OCI-LY1 (cell line): Measurements from ENCODE around the gene AKT1.
A peak's percentile ranks its signal among the peaks of the same experiment; 100 is the strongest.

Experiments
- H2AFZ ChIP-seq: fragments of 200-600 bp; sonication (generic), shearing (Covaris generic); 2 replicates; pipeline ENCODE4 v1.6.0; 2014; ENCODE audit warnings: antibody characterized with exemption, mild to moderate bottlenecking, low read length
- H3F3A ChIP-seq: fragments of 200-600 bp; sonication (generic), shearing (Covaris generic); 2 replicates; pipeline ENCODE4 v1.6.0; 2014; ENCODE audit warnings: mild to moderate bottlenecking, antibody characterized with exemption, low read length, moderate library complexity; ENCODE audit not compliant: insufficient read depth
- H3K27ac ChIP-seq: fragments of 200-600 bp; sonication (generic); 2 replicates; pipeline ENCODE4 v1.5.1; 2014; ENCODE audit warnings: low read length, mixed run types, mild to moderate bottlenecking, low read depth; ENCODE audit not compliant: poor library complexity, severe bottlenecking
- H3K27me3 ChIP-seq: fragments of 200-600 bp; sonication (generic); 2 replicates; pipeline ENCODE4 v1.6.0; 2014; ENCODE audit warnings: antibody characterized with exemption, mild to moderate bottlenecking, low read length, moderate library complexity; ENCODE audit not compliant: insufficient read depth
- H3K36me3 ChIP-seq: fragments of 200-600 bp; sonication (generic); 2 replicates; pipeline ENCODE4 v1.6.1; 2014; ENCODE audit warnings: mild to moderate bottlenecking, antibody characterized with exemption, low read length, moderate library complexity, mixed read lengths; ENCODE audit not compliant: insufficient read depth
- H3K4me1 ChIP-seq: fragments of 200-600 bp; sonication (generic); 2 replicates; pipeline ENCODE4 v1.5.1; 2014; ENCODE audit warnings: mild to moderate bottlenecking, low read length, moderate library complexity; ENCODE audit not compliant: insufficient read depth, severe bottlenecking
- H3K4me2 ChIP-seq: fragments of 200-600 bp; sonication (generic), shearing (Covaris generic); 2 replicates; pipeline ENCODE4 v1.6.1; 2014; ENCODE audit warnings: low read length
- H3K4me3 ChIP-seq: fragments of 200-600 bp; sonication (generic); 2 replicates; pipeline ENCODE4 v1.5.1; 2014; ENCODE audit warnings: low read length, low read depth, mild to moderate bottlenecking, mixed read lengths; ENCODE audit not compliant: poor library complexity, severe bottlenecking
- H3K79me2 ChIP-seq: fragments of 200-600 bp; shearing (Covaris generic); 2 replicates; pipeline ENCODE4 v1.6.1; 2016; ENCODE audit warnings: mixed run types, low read length, mixed read lengths; ENCODE audit not compliant: insufficient read depth
- H3K9ac ChIP-seq: fragments of 200-600 bp; sonication (generic), shearing (Covaris generic); 2 replicates; pipeline ENCODE4 v1.6.1; 2014; ENCODE audit warnings: mild to moderate bottlenecking, low read length, mixed read lengths
- H3K9me2 ChIP-seq: fragments of 200-600 bp; sonication (generic), shearing (Covaris generic); 2 replicates; pipeline ENCODE4 v1.6.1; 2014; ENCODE audit warnings: low read depth, mild to moderate bottlenecking, low read length, mixed read lengths
- H3K9me3 ChIP-seq: fragments of 200-600 bp; shearing (Covaris generic); 2 replicates; pipeline ENCODE4 v1.6.1; 2014; ENCODE audit warnings: low read length, mixed read lengths
- H4K20me1 ChIP-seq: fragments of 200-600 bp; sonication (generic), shearing (Covaris generic); 2 replicates; pipeline ENCODE4 v1.6.0; 2016; ENCODE audit warnings: mild to moderate bottlenecking, low read length; ENCODE audit not compliant: insufficient read depth
- EZH2 ChIP-seq: fragments of 200-600 bp; sonication (generic), shearing (Covaris generic); IDR thresholded peaks from 2 replicates; pipeline ENCODE4 v1.8.0; 2017; ENCODE audit warnings: borderline replicate concordance, mixed run types, mild to moderate bottlenecking, antibody characterized with exemption, low read length, moderate library complexity, mixed read lengths
- TF ChIP-seq, protein P1 (sequence below): fragments of 200-600 bp; sonication (generic), shearing (Covaris generic); IDR thresholded peaks from 2 replicates; pipeline ENCODE4 v1.5.1; 2017; ENCODE audit warnings: mild to moderate bottlenecking, antibody characterized with exemption, low read length, moderate library complexity, mixed read lengths

Gene AKT1

DNA sequence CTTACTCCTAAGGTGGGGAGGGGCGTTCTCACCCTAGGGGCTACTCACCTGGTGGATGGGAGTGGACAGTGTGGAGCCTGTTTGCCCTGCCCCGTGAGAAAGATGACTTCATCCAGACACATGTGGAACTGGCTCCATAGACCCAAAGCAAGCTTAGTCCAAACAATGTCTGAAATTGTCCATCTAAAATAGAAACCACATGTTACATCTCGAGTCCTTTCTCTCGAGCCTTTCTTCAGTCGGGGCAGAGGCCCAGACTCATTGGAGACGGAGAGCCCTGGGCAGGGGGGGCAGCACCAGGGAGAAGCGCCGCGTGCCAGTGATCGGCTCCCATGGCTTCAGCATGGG lies 38.3 kb downstream of the AKT1 start:
- H3K4me2 ChIP-seq, result no peak overlapping the region; the same call in 1 of the 2 replicates
- no peaks in the 10 kb centered on the region for H3K27me3 ChIP-seq
- H3K4me3 ChIP-seq, result no peak overlapping the region
- H3K9ac ChIP-seq, result no peak overlapping the region
- peak overlapping the region; percentile 67 for H3K27ac ChIP-seq
- H3K9me3 ChIP-seq, result no peaks in the 10 kb centered on the region
- no peaks in the 10 kb centered on the region for H3K9me2 ChIP-seq
- H3K4me1 ChIP-seq, result peaks cover 42% of the 10 kb centered on the region
- H3F3A ChIP-seq, result no peaks in the 10 kb centered on the region
- TF ChIP-seq, protein P1, sequence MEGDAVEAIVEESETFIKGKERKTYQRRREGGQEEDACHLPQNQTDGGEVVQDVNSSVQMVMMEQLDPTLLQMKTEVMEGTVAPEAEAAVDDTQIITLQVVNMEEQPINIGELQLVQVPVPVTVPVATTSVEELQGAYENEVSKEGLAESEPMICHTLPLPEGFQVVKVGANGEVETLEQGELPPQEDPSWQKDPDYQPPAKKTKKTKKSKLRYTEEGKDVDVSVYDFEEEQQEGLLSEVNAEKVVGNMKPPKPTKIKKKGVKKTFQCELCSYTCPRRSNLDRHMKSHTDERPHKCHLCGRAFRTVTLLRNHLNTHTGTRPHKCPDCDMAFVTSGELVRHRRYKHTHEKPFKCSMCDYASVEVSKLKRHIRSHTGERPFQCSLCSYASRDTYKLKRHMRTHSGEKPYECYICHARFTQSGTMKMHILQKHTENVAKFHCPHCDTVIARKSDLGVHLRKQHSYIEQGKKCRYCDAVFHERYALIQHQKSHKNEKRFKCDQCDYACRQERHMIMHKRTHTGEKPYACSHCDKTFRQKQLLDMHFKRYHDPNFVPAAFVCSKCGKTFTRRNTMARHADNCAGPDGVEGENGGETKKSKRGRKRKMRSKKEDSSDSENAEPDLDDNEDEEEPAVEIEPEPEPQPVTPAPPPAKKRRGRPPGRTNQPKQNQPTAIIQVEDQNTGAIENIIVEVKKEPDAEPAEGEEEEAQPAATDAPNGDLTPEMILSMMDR, result no peak
- H3K36me3 ChIP-seq, result peaks cover 68% of the 10 kb centered on the region
- no peaks in the 10 kb centered on the region for H4K20me1 ChIP-seq
- peaks cover 21% of the 10 kb centered on the region for H3K79me2 ChIP-seq
- no peak overlapping the region for H2AFZ ChIP-seq

DNA sequence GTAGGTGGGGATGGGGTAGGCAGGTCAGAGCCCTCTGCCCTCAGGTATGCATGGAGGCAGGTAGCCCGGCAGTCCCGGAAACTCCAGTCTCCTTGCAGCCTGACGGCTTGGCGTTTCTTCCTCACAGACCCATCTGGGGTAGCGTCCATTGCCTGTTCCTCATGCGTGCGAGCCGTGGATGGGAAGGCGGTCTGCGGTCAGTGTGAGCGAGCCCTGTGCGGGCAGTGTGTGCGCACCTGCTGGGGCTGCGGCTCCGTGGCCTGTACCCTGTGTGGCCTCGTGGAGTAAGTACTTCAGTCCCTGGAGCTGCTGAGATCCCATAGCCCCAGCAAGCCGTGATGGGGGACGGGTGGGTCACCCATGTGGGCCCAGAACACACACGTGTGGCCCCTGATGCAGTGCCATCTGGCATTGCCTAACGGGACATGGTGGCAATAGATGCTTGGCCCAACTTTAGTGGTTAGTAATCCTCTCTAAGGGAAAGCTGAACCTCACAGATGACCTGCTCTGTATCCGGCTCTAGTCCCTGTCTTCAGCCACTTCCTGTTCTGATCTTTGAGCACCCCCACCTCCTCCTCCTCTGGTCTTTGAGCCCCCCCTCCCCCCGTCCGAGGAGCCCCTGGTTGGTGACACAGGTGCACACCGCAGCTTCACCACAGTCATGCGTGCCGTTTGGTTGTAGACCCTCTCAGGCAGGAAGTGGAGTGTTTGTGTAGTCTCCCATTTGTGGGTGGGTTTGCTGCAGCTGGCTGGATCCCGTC lies 38.9 kb downstream of the AKT1 start:
- H3K9me3 ChIP-seq, result no peaks in the 10 kb centered on the region
- H3K79me2 ChIP-seq, result peaks cover 21% of the 10 kb centered on the region
- H3K27me3 ChIP-seq, result no peaks in the 10 kb centered on the region
- no peaks in the 10 kb centered on the region for H3F3A ChIP-seq
- peak overlapping the region; percentile 96; the same call in 1 of the 2 replicates for H3K9ac ChIP-seq
- peak overlapping the region; percentile 76; the same call in 1 of the 2 replicates for H3K4me2 ChIP-seq
- no peak for TF ChIP-seq EZH2
- TF ChIP-seq, protein P1, result no peak
- peaks cover 63% of the 10 kb centered on the region for H3K36me3 ChIP-seq
- no peaks in the 10 kb centered on the region for H4K20me1 ChIP-seq
- H3K4me1 ChIP-seq, result peaks cover 46% of the 10 kb centered on the region
- peak overlapping the region; percentile 67 for H3K27ac ChIP-seq
- peak overlapping the region; percentile 30 for H3K4me3 ChIP-seq
- no peak overlapping the region for H2AFZ ChIP-seq
- H3K9me2 ChIP-seq, result no peaks in the 10 kb centered on the region

DNA sequence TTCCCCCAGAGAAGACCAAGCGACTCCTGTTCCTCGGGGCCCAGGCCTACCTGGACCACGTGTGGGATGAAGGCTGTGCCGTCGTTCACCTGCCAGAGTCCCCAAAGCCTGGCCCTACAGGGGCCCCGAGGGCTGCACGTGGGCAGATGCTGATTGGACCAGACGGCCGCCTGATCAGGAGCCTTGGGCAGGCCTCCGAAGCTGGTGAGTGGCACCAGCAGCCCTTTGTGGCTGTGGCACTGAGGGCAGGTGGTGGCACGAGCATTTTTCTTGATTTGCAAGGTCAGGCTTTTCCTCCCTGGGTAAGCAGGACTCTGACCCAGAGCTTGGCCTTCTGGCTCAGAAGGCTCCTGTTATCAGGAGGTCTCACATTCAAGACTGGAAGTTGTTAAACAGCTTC lies 39.9 kb downstream of the AKT1 start:
- Histone ChIP-seq H3K27me3 (no peaks in the 10 kb centered on the region), H3K27ac (peak overlapping the region; percentile 67), H3K4me1 (peaks cover 46% of the 10 kb centered on the region), H3K79me2 (peaks cover 21% of the 10 kb centered on the region), H3K9ac (peak overlapping the region; percentile 96; the same call in 1 of the 2 replicates), H3F3A (no peaks in the 10 kb centered on the region), H3K9me2 (no peaks in the 10 kb centered on the region), H3K9me3 (no peaks in the 10 kb centered on the region), H2AFZ (no peak overlapping the region), H3K36me3 (peaks cover 53% of the 10 kb centered on the region), H3K4me2 (peak overlapping the region; percentile 76; the same call in 1 of the 2 replicates), H4K20me1 (no peaks in the 10 kb centered on the region), H3K4me3 (no peak overlapping the region)
- TF ChIP-seq, protein P1, result no peak
- no peak for TF ChIP-seq EZH2
